ENCODE data around the gene CD300LF.

Gene CD300LF

GRCh38 chr17:74745548-74746177, 32.9 kb upstream of the CD300LF start:
- H3K27ac ChIP-seq: no peak overlapping the region
- H3K27me3 ChIP-seq (ENCODE audit: insufficient read depth, low read depth, severe bottlenecking): no peaks in the 10 kb centered on the region
- TF ChIP-seq CTCF (IDR thresholded peaks at IDR 0.05; ENCODE audit: low read depth, low read length): no peak
- no peak for DNase-seq
- no peak overlapping the region for H3K4me3 ChIP-seq (ENCODE audit: low read depth, low read length)
- peaks cover 8% of the 10 kb centered on the region for H3K36me3 ChIP-seq
- H3K9me3 ChIP-seq (ENCODE audit: severe bottlenecking): peaks cover 5% of the 10 kb centered on the region

- Histone ChIP-seq H3K27ac (no peak overlapping the region), H3K27me3 (ENCODE audit: insufficient read depth, low read depth, severe bottlenecking) (no peaks in the 10 kb centered on the region), H3K9me3 (ENCODE audit: severe bottlenecking) (peaks cover 5% of the 10 kb centered on the region), H3K4me3 (ENCODE audit: low read depth, low read length) (no peak overlapping the region), H3K36me3 (peaks cover 3% of the 10 kb centered on the region; the same call in 1 of the 2 replicates)
- peak; percentile 88 for DNase-seq
- TF ChIP-seq CTCF (IDR thresholded peaks at IDR 0.05; ENCODE audit: low read depth, low read length): peak; percentile 99
Observed at GRCh38 chr17:74744714-74745547, 32.2 kb upstream of the CD300LF start.

- H3K36me3 ChIP-seq: no peaks in the 10 kb centered on the region; the same call in 1 of the 2 replicates
- DNase-seq: peak; percentile 6
- H3K27me3 ChIP-seq (ENCODE audit: insufficient read depth, low read depth, severe bottlenecking): no peaks in the 10 kb centered on the region
- H3K4me3 ChIP-seq (ENCODE audit: low read depth, low read length): no peak overlapping the region
- peaks cover 5% of the 10 kb centered on the region for H3K9me3 ChIP-seq (ENCODE audit: severe bottlenecking)
- no peak overlapping the region for H3K27ac ChIP-seq
- TF ChIP-seq CTCF (IDR thresholded peaks at IDR 0.05; ENCODE audit: low read depth, low read length): no peak
Observed at GRCh38 chr17:74744349-74744713, 31.6 kb upstream of the CD300LF start.

- H3K27ac ChIP-seq: no peak overlapping the region
- no peaks in the 10 kb centered on the region for H3K27me3 ChIP-seq (ENCODE audit: insufficient read depth, low read depth, severe bottlenecking)
- H3K9me3 ChIP-seq (ENCODE audit: severe bottlenecking): peaks cover 5% of the 10 kb centered on the region
- no peak for DNase-seq
- no peak for TF ChIP-seq CTCF (IDR thresholded peaks at IDR 0.05; ENCODE audit: low read depth, low read length)
- H3K4me3 ChIP-seq (ENCODE audit: low read depth, low read length): no peak overlapping the region
- no peaks in the 10 kb centered on the region; the same call in 1 of the 2 replicates for H3K36me3 ChIP-seq
Observed at GRCh38 chr17:74743755-74744154, 31.0 kb upstream of the CD300LF start.

GRCh38 chr17:74742978-74743545, 30.3 kb upstream of the CD300LF start:
- no peak for TF ChIP-seq CTCF (IDR thresholded peaks at IDR 0.05; ENCODE audit: low read depth, low read length)
- Histone ChIP-seq H3K36me3 (no peaks in the 10 kb centered on the region; the same call in 1 of the 2 replicates), H3K9me3 (ENCODE audit: severe bottlenecking) (peaks cover 5% of the 10 kb centered on the region), H3K27ac (no peak overlapping the region), H3K4me3 (ENCODE audit: low read depth, low read length) (no peak overlapping the region), H3K27me3 (ENCODE audit: insufficient read depth, low read depth, severe bottlenecking) (no peaks in the 10 kb centered on the region)
- DNase-seq: no peak

Data from WERI-Rb-1 (cell line).